ENCODE data around the gene EDN2.

The EDN2 gene

DNA sequence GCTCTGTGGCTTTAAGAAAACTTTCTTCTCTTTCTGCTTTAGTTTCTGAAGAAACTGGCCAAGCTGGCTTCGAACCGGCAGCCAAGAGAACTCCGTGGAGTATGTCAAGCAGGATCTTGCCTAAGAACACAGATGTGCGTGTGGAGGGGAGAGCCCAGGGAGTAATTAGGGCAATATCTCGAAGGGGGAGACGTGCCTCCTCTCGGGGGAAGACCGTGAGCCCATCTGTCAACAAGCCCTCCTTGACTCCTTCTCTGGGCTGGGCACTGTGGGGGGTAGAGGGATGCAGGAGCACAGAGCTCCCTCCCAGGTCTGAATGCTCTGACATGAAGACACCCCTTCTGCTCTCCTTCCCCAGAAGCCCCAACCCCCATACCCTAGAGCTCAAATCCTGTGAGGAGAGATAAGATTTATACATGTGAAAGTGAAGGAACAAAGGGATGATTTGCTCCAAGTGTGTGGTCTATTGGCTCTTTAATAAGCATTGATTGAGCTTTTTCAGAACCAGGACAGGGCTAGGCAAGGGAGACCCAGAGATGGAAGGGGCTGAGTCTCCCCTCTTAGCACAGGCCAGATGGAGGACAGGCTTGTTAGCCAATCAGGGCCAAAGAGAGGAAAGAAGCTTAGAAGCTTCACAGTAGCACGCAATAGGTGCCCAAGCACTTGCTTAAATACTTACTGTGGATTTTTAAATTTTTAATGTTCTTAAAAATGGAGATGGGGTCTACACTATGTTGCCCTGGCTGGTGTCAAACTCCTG is 37.5 kb downstream of the EDN2 start:
- Histone ChIP-seq H3K27ac (no peak overlapping the region), H3K4me3 (no peak overlapping the region)
- no peak for DNase-seq (ENCODE audit: low spot score)
- TF ChIP-seq, protein P1, sequence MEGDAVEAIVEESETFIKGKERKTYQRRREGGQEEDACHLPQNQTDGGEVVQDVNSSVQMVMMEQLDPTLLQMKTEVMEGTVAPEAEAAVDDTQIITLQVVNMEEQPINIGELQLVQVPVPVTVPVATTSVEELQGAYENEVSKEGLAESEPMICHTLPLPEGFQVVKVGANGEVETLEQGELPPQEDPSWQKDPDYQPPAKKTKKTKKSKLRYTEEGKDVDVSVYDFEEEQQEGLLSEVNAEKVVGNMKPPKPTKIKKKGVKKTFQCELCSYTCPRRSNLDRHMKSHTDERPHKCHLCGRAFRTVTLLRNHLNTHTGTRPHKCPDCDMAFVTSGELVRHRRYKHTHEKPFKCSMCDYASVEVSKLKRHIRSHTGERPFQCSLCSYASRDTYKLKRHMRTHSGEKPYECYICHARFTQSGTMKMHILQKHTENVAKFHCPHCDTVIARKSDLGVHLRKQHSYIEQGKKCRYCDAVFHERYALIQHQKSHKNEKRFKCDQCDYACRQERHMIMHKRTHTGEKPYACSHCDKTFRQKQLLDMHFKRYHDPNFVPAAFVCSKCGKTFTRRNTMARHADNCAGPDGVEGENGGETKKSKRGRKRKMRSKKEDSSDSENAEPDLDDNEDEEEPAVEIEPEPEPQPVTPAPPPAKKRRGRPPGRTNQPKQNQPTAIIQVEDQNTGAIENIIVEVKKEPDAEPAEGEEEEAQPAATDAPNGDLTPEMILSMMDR (IDR thresholded peaks at IDR 0.05): no peak

DNA sequence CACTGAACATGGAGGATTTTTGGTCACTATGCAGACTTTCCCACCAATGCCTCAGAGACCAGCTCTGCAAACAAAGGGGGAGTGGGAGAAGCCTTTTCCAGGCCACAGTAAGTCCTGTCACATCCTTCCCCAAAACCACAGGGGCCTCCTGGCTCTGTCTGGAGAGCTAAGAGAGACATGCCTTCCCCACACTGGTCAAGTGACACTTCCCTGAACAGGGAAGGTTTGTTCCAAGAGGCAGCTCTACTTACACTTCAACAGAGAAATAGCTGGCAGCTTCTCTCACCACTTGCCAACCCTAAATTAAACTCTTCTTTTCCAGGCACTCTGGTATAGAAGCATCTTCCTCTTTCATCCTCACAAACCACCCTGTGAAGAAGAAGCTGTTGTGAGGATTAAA is 39.7 kb downstream of the EDN2 start:
- no peak overlapping the region for H3K4me3 ChIP-seq
- H3K27ac ChIP-seq: no peak overlapping the region
- no peak for DNase-seq (ENCODE audit: low spot score)
- TF ChIP-seq, protein P1 (IDR thresholded peaks at IDR 0.05): no peak

DNA sequence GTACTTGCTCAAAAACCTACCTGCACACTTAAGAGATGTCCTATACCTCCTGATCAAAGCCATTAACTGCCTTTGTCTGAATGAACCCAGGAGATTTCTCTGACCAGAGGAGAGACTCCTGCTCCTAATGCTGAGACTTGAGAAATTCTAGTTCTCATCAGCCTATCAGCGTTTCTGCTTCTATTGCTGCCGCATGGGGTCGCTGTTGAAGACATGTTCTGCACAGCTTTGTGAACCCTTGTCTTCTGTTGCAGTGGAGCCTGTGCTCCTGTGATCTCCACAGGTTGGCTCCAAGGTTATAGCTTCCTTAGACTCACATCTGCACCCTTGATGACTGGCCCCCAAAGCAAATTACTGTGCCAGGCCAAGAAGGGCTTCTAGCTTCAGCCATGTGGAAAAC is 40.2 kb downstream of the EDN2 start:
- DNase-seq (ENCODE audit: low spot score): no peak
- Histone ChIP-seq H3K27ac (no peak overlapping the region), H3K4me3 (no peak overlapping the region)
- TF ChIP-seq, protein P1 (IDR thresholded peaks at IDR 0.05): no peak

DNA sequence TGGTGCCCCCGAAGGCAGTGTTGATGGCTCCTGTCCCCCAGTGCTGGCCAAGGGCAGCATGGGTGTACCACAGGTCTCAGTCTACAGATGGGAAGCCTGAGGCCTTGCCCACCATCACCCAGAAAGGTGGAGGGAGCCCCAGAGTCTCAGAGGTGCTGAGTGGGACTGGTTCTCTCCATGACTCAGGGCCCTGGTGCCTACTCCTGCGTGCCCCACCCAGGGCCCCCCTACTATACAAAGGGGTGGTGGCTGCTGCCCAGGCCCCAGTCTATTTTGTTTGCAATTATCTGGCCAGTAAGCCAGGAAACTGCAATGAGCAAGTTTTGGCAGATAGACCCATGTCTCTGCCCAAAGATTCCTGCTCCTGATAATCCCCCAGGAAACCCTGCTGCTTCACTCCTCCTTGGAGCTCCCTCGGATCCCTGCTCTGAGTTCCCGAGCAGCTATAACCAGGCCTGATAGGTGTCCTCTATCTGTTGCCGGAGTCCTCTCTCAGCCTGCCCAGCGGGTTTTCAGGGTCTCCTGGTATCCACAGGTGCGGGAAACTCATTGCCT is 41.7 kb downstream of the EDN2 start:
- DNase-seq (ENCODE audit: low spot score): no peak
- TF ChIP-seq, protein P1 (IDR thresholded peaks at IDR 0.05): no peak
- no peak overlapping the region for H3K27ac ChIP-seq
- H3K4me3 ChIP-seq: no peak overlapping the region

DNA sequence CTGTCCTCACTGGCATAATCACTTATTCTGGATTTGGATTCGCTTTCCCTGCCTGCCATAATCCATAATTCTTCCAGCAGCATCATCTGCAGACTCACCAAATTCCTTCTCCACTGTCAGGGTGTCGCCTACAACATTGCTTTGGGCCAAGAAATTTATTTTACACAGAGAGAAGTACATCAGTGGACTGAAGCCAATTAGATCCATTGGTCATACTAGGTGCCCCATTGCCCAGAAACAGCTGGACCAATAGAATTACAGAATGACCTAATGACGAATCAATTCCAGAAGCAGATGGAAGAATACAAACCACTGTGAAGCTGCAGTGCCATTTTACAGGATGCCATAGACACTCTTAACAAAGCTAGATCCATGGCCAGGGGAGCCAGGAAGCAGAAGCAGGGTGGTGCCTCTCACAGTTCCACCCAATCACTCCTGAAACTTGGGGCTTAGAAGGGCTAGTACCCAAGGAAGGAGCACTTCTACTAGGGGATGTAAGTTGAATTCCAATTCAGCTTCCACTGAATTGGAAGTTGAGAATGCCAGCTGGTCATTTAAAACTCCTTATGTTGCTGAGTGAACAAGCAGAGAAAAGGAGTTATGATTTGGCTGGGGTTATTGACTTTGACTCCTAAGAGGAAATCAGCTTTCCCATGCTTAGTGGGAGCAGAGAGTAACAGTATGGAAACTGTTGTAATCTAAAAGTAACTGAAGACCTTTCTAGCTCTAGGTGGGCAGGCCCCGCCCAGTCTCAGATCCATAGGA is 44.0 kb downstream of the EDN2 start:
- Histone ChIP-seq H3K27ac (no peak overlapping the region), H3K4me3 (no peak overlapping the region)
- no peak for DNase-seq (ENCODE audit: low spot score)
- TF ChIP-seq, protein P1 (IDR thresholded peaks at IDR 0.05): no peak

DNA sequence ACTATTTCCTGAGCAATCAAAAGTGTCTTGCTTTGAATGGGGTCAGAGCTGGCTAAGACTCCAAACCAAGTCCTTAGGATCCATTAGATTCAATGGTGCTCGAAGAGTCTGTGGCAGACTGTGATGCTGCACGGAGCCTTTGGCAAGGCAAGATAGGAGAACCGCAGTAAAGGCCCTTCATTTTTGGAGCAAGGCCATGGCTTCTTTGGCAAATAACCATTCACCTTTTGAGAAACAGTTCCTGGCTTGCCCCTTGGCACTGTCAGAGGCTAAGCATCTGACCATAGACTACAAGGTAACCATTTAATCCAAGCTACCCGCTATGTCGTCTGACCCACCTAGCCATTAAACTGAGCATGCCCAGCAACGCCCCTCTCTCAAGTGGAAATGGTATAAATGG is 45.2 kb downstream of the EDN2 start:
- TF ChIP-seq, protein P1 (IDR thresholded peaks at IDR 0.05): no peak
- Histone ChIP-seq H3K27ac (no peak overlapping the region), H3K4me3 (no peak overlapping the region)
- no peak for DNase-seq (ENCODE audit: low spot score)

All from coronary artery (tissue), 2 donors.